HL-60 (cell line): ENCODE data around the gene SLC7A10.

ENCODE experiments used
- DNase-seq, 2 experiments: peaks; one replicate each; pipeline ENCODE4 v3.0.0-alpha.2; 2010 to 2020; ENCODE audit warnings: low read depth in 1 of 2, low spot score in 1 of 2
- H3K27ac ChIP-seq: fragments of 250-450 bp; sonication (Bioruptor Pico); replicated peaks from 2 replicates; pipeline ENCODE4 v1.5.1; 2020; ENCODE audit warnings: mild to moderate bottlenecking, moderate library complexity
- H3K27me3 ChIP-seq: fragments of 250-450 bp; sonication (Bioruptor Pico); 2 replicates; pipeline ENCODE4 v1.5.1; 2021; ENCODE audit warnings: mild to moderate bottlenecking, moderate library complexity; ENCODE audit not compliant: insufficient read depth, poor library complexity, severe bottlenecking
- H3K4me3 ChIP-seq: replicated peaks from 2 replicates; pipeline ENCODE4 v1.5.1; 2011; ENCODE audit warnings: mild to moderate bottlenecking, control low read depth, low read length; ENCODE audit not compliant: insufficient read depth
- CTCF ChIP-seq: IDR thresholded peaks from one replicate; pipeline ENCODE4 v1.5.1; 2011; ENCODE audit warnings: low read length, control low read depth, inconsistent platforms; ENCODE audit not compliant: insufficient read depth
- GABPA ChIP-seq: IDR thresholded peaks from 2 replicates; pipeline ENCODE4 v1.6.1; 2012; ENCODE audit warnings: low read depth
- POLR2AphosphoS5 ChIP-seq: IDR thresholded peaks from 2 replicates; pipeline ENCODE4 v1.6.1; 2012; ENCODE audit warnings: low read depth
- SPI1 ChIP-seq: IDR thresholded peaks from 2 replicates; pipeline ENCODE4 v1.6.1; 2012; ENCODE audit warnings: low read depth, mild to moderate bottlenecking, borderline replicate concordance
- TF ChIP-seq, protein P1 (sequence below): IDR thresholded peaks from 2 replicates; pipeline ENCODE4 v1.6.1; 2012; ENCODE audit warnings: low read depth; ENCODE audit not compliant: insufficient replicate concordance

SLC7A10 gene

GRCh38 chr19:33193865-33194362 is 31.7 kb downstream of the SLC7A10 start, which contains the start of gene LRP3:
LRP3 (plus strand) TSS chr19:33194330; CDS start chr19:33194786, 456 bp downstream.
- H3K27me3 ChIP-seq = no peaks in the 10 kb centered on the region
- peak within 1 kb of the TSS; percentile 78 for H3K4me3 ChIP-seq
- TF ChIP-seq POLR2AphosphoS5 = no peak
- TF ChIP-seq, protein P1, sequence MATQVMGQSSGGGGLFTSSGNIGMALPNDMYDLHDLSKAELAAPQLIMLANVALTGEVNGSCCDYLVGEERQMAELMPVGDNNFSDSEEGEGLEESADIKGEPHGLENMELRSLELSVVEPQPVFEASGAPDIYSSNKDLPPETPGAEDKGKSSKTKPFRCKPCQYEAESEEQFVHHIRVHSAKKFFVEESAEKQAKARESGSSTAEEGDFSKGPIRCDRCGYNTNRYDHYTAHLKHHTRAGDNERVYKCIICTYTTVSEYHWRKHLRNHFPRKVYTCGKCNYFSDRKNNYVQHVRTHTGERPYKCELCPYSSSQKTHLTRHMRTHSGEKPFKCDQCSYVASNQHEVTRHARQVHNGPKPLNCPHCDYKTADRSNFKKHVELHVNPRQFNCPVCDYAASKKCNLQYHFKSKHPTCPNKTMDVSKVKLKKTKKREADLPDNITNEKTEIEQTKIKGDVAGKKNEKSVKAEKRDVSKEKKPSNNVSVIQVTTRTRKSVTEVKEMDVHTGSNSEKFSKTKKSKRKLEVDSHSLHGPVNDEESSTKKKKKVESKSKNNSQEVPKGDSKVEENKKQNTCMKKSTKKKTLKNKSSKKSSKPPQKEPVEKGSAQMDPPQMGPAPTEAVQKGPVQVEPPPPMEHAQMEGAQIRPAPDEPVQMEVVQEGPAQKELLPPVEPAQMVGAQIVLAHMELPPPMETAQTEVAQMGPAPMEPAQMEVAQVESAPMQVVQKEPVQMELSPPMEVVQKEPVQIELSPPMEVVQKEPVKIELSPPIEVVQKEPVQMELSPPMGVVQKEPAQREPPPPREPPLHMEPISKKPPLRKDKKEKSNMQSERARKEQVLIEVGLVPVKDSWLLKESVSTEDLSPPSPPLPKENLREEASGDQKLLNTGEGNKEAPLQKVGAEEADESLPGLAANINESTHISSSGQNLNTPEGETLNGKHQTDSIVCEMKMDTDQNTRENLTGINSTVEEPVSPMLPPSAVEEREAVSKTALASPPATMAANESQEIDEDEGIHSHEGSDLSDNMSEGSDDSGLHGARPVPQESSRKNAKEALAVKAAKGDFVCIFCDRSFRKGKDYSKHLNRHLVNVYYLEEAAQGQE = peak; percentile 53
- H3K27ac ChIP-seq = peak within 1 kb of the TSS; percentile 98
- DNase-seq = peak in 1 of 2 experiments; percentile 48

DNA sequence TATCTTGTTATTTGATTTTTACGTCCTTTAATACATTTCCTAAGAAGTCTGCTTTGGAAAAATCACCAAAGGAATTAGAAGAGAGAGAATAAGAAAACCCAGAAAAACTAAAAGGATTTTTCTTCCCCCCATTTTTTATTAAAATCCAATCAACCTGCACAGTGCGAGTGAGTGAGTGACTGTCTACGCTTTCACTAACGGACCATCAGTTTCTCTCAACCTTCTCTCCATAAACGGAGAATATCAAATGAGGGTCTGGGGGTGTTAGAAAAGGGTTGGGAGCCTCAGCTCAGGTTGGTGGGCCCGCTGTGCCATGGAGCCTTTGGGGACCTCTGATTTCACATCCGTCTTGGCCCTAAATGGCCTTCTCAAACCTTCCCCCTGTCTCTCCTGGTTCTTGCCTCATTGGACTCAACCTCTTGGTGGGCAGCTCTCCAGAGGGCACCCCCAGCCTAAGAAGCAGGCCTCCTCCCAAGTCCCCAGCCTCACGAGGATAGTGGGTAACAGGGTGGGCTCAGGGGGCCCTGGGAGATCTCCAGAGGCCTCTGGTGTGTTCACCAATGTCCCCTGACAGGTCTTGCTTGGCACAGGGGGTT is 32.3 kb downstream of the SLC7A10 start:
- Histone ChIP-seq H3K4me3 (no peak overlapping the region), H3K27ac (peak overlapping the region; percentile 43), H3K27me3 (no peaks in the 10 kb centered on the region)
- TF ChIP-seq SPI1 (no peak), GABPA (no peak), CTCF (no peak), POLR2AphosphoS5 (no peak)
- TF ChIP-seq, protein P1 = no peak
- no peak for DNase-seq

GRCh38 chr19:33192010-33192409 is 33.6 kb downstream of the SLC7A10 start:
- DNase-seq = no peak
- TF ChIP-seq SPI1 (no peak), GABPA (no peak), POLR2AphosphoS5 (no peak), CTCF (no peak)
- TF ChIP-seq, protein P1 = no peak
- Histone ChIP-seq H3K27ac (no peak overlapping the region), H3K4me3 (no peak overlapping the region), H3K27me3 (no peaks in the 10 kb centered on the region)
